K562 (cell line): ENCODE measurements around the gene LAIR2. TPM values are rescaled to one million over a fixed set of nuclear protein-coding genes. Genes with fewer than 3 reads are reported as not detected.

ENCODE experiments used
- ATAC-seq: fragments of 200-7000 bp; cut with Tn5 transposase; 3 replicates; pipeline ENCODE4 v1.9.1; 2020; ENCODE audit warnings: moderate library complexity
- BruUV-seq: library from RNA; stranded (reverse); fragments of 400-500 nt; replicated peaks from 2 replicates; lab custom pipeline; 2021; lab: Mats Ljungman, UMichigan
- CTCF ChIA-PET: fragments of 300-600 bp; formaldehyde crosslinking; extraction: SDS; loops from one replicate; lab custom pipeline; 2021; ENCODE audit warnings: low intra/inter-chr PET ratio; lab: Yijun Ruan, JAX
- POLR2A ChIA-PET: fragments of 300-600, 350-650 bp; sonication (Branson Sonifier 250); formaldehyde crosslinking; extraction: SDS; loops from one replicate; lab custom pipeline; 2021; ENCODE audit warnings: antibody characterized with exemption, inconsistent platforms; lab: Yijun Ruan, JAX
- DNase-seq, 4 experiments: peaks; one replicate each; pipeline versions ENCODE4 v3.0.0 to v3.0.0-alpha.2; 2011 to 2018; ENCODE audit warnings: low spot score in 3 of 4, mixed read lengths in 3 of 4; ENCODE audit errors: extremely low read depth in 1 of 4
- FAIRE-seq: peaks from 2 replicates; lab custom pipeline; 2011; peaks lifted over from hg19 to GRCh38; lab: Jason Lieb, UNC
- H2AFZ ChIP-seq: 2 replicates; pipeline ENCODE4 v1.6.0; 2011; ENCODE audit warnings: low read depth, low read length, control low read depth, inconsistent platforms
- H3K27ac ChIP-seq: fragments of 200-600 bp; 3 replicates; pipeline ENCODE4 v1.8.0; 2011; ENCODE audit warnings: low read depth, mild to moderate bottlenecking, control low read depth, inconsistent platforms, low read length, moderate library complexity, mixed read lengths; ENCODE audit errors: extremely low read depth
- H3K27me3 ChIP-seq, 2 experiments: fragments of 300-600 bp in 1 of 2; 2 replicates in 1 of 2; 3 replicates in 1 of 2; pipeline versions ENCODE4 v1.6.0 to v1.8.0; 2011; ENCODE audit warnings: inconsistent platforms in 2 of 2, low read length in 2 of 2, mild to moderate bottlenecking in 1 of 2, mixed read lengths in 1 of 2, moderate library complexity in 1 of 2; ENCODE audit not compliant: control insufficient read depth in 2 of 2, insufficient read depth in 2 of 2
- H3K36me3 ChIP-seq: fragments of 300-600 bp; 3 replicates; pipeline ENCODE4 v1.8.0; 2011; ENCODE audit warnings: mild to moderate bottlenecking, low read length, inconsistent platforms; ENCODE audit not compliant: control insufficient read depth, insufficient read depth
- H3K4me1 ChIP-seq, 2 experiments: fragments of 200-600 bp in 1 of 2; replicated peaks in 1 of 2; 2 replicates in 1 of 2; 3 replicates in 1 of 2; pipeline versions ENCODE4 v1.5.1 to v1.8.0; 2011; ENCODE audit warnings: inconsistent platforms in 2 of 2, low read length in 2 of 2, mild to moderate bottlenecking in 1 of 2, mixed read lengths in 1 of 2, moderate library complexity in 1 of 2; ENCODE audit not compliant: control insufficient read depth in 2 of 2, insufficient read depth in 2 of 2
- H3K4me2 ChIP-seq: 2 replicates; pipeline ENCODE4 v1.6.1; 2011; ENCODE audit warnings: low read length, control low read depth, inconsistent platforms, mixed read lengths; ENCODE audit not compliant: insufficient read depth
- H3K4me3 ChIP-seq: fragments of 200-600 bp; sonication (generic), shearing (Covaris generic); 2 replicates; pipeline ENCODE4 v1.5.1; 2016; ENCODE audit warnings: control low read depth, inconsistent platforms
- H3K79me2 ChIP-seq: fragments of 200-600 bp; 3 replicates; pipeline ENCODE4 v1.8.0; 2011; ENCODE audit warnings: low read length, inconsistent platforms; ENCODE audit not compliant: control insufficient read depth, insufficient read depth
- H3K9ac ChIP-seq, 2 experiments: 2 replicates each; pipeline versions ENCODE4 v1.6.0 to v1.6.1; 2011; ENCODE audit warnings: low read depth in 2 of 2, low read length in 2 of 2, control low read depth in 1 of 2, inconsistent platforms in 1 of 2, mild to moderate bottlenecking in 1 of 2, mixed read lengths in 1 of 2; ENCODE audit not compliant: insufficient read depth in 1 of 2
- H3K9me1 ChIP-seq: one replicate; pipeline ENCODE4 v1.6.0; 2011; ENCODE audit warnings: inconsistent platforms, mild to moderate bottlenecking, low read length, moderate library complexity; ENCODE audit not compliant: control insufficient read depth, insufficient read depth
- H3K9me3 ChIP-seq: replicated peaks from 2 replicates; pipeline ENCODE4 v1.5.1; 2011; ENCODE audit warnings: low read depth, low read length, inconsistent platforms; ENCODE audit not compliant: control insufficient read depth, insufficient read depth
- H4K20me1 ChIP-seq: replicated peaks from 2 replicates; pipeline ENCODE4 v1.6.1; 2011; ENCODE audit warnings: low read length, inconsistent platforms, mixed read lengths; ENCODE audit not compliant: control insufficient read depth, insufficient read depth
- BHLHE40 ChIP-seq: IDR thresholded peaks from 2 replicates; pipeline ENCODE4 v1.6.1; 2011; ENCODE audit warnings: low read length, improper control_type of control experiment
- GTF2F1 ChIP-seq: IDR thresholded peaks from 2 replicates; pipeline ENCODE4 v1.6.1; 2011; ENCODE audit warnings: low read depth, low read length, improper control_type of control experiment
- KDM2B ChIP-seq: fragments of 250-450 bp; sonication (Bioruptor Pico); IDR thresholded peaks from 2 replicates; pipeline ENCODE4 v1.8.0; 2021; ENCODE audit warnings: mild to moderate bottlenecking, moderate library complexity
- LARP7 ChIP-seq: fragments of 450-650 bp; IDR thresholded peaks from 2 replicates; pipeline ENCODE4 v1.6.1; 2016
- ZNF764 ChIP-seq: fragments of 250-450 bp; sonication (Bioruptor Pico); IDR thresholded peaks from 2 replicates; pipeline ENCODE4 v1.4.0; 2020; ENCODE audit warnings: low read depth, mild to moderate bottlenecking, moderate library complexity
- ZNF780A ChIP-seq: fragments of 250-450 bp; sonication (Bioruptor Pico); IDR thresholded peaks from 2 replicates; pipeline ENCODE4 v1.5.0; 2021; ENCODE audit warnings: mild to moderate bottlenecking
- WGBS: fragments of 100-300 bp; shearing (Covaris generic); methylation state at CpG from one replicate; pipeline ENCODE4 v1.1.6; 2016; ENCODE audit warnings: low coverage, mixed read lengths; ENCODE audit not compliant: insufficient coverage; ENCODE audit errors: missing lambda C conversion rate; 5-methylcytosine and 5-hydroxymethylcytosine counted together
- in situ Hi-C: fragments of 300-500 bp; cut with MboI; formaldehyde crosslinking; loops from 4 replicates; pipeline ENCODE4 v1.15.0; 2018; ENCODE audit warnings: inconsistent platforms, mixed read lengths
- intact Hi-C: fragments of 100-400 bp; cut with micrococcal nuclease; formaldehyde crosslinking; loops from 2 replicates; pipeline ENCODE4 v1.14.2; 2022
- polyA plus RNA-seq, 8 experiments: library from polyadenylated mRNA; depleted of rRNA in 4 of 8; stranded (reverse) in 5 of 8; unstranded in 3 of 8; fragments of >200 nt; fragmentation: Nextera tagmentation in 2 of 8; fragmentation: Illumina TruSeq in 1 of 8; extraction: Ambion mirVana in 2 of 8; extraction: Trizol in 1 of 8; gene quantifications; 2 replicates each; pipeline versions ENCODE4 v1.2.1 to v1.2.3, GENCODE V29; 2011 to 2014; ENCODE audit warnings: inconsistent platforms in 1 of 8, missing spikeins in 1 of 8
- total RNA-seq, 7 experiments: library from RNA; depleted of rRNA in 6 of 7; stranded (reverse); fragments of >200 nt in 6 of 7; fragmentation: Illumina TruSeq in 2 of 7; extraction: Trizol in 2 of 7; gene quantifications; 2 replicates each; pipeline versions ENCODE4 v1.2.1 to v1.2.3, GENCODE V29; 2011 to 2021; ENCODE audit warnings: low replicate concordance in 1 of 7
- TF ChIP-seq, protein P1 (sequence below): fragments of 250-450 bp; sonication (Bioruptor Pico); IDR thresholded peaks from 2 replicates; pipeline ENCODE4 v1.4.0; 2020; ENCODE audit warnings: mild to moderate bottlenecking, moderate library complexity, borderline replicate concordance

The LAIR2 gene
- total and polyA plus RNA-seq, 9 of the 15 experiments (the other 6 are each of a cell fraction or from before 2014, with no cell fraction given), result not detected

DNA sequence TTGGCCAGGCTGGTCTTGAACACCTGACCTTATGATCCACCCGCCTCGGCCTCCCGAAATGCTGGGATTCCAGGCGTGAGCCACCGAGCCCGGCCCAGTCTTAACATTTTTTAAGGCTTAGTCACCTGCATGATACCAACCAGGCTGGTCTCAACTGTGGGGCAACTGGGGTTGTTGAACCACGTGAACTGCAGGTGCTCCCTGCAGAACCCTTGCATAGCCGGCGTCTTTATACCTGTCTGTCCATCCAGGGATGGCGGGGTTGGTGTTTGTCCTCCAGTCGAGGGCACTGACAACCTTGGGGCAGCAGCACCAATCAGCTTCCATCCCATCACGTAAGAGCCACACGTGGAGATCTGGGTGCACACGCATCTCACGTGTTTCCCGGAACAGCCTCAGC is 46.2 kb downstream of the LAIR2 start:
- 1% methylated on average over 16 of the region's 16 CpGs for WGBS
- Histone ChIP-seq H2AFZ (no peak overlapping the region), H4K20me1 (no peaks in the 10 kb centered on the region), H3K4me3 (no peak overlapping the region), H3K79me2 (no peaks in the 10 kb centered on the region), H3K9me1 (no peaks in the 10 kb centered on the region), H3K9ac (0 out of 4 replicates have a peak overlapping the region, but pooled peaks of 1 of the 2 experiments have one; percentile 7), H3K36me3 (no peaks in the 10 kb centered on the region), H3K4me2 (no peak overlapping the region), H3K4me1 (peaks cover 0 to 5% of the 10 kb centered on the region in 2 experiments; a peak in 2 of 5 replicates), H3K9me3 (no peaks in the 10 kb centered on the region), H3K27me3 (peaks cover 25 to 55% of the 10 kb centered on the region in 2 experiments), H3K27ac (no peak overlapping the region)
- intact Hi-C loops (no loop called here), in situ Hi-C loops (no loop called here)
- CTCF ChIA-PET, result no interaction called here
- no peak for TF ChIP-seq KDM2B (CRISPR knock-in tag)
- no peak for TF ChIP-seq ZNF780A (CRISPR knock-in tag)
- TF ChIP-seq GTF2F1, result no peak
- no peak for TF ChIP-seq LARP7
- TF ChIP-seq BHLHE40, result no peak
- TF ChIP-seq ZNF764 (CRISPR knock-in tag), result no peak
- TF ChIP-seq, protein P1, sequence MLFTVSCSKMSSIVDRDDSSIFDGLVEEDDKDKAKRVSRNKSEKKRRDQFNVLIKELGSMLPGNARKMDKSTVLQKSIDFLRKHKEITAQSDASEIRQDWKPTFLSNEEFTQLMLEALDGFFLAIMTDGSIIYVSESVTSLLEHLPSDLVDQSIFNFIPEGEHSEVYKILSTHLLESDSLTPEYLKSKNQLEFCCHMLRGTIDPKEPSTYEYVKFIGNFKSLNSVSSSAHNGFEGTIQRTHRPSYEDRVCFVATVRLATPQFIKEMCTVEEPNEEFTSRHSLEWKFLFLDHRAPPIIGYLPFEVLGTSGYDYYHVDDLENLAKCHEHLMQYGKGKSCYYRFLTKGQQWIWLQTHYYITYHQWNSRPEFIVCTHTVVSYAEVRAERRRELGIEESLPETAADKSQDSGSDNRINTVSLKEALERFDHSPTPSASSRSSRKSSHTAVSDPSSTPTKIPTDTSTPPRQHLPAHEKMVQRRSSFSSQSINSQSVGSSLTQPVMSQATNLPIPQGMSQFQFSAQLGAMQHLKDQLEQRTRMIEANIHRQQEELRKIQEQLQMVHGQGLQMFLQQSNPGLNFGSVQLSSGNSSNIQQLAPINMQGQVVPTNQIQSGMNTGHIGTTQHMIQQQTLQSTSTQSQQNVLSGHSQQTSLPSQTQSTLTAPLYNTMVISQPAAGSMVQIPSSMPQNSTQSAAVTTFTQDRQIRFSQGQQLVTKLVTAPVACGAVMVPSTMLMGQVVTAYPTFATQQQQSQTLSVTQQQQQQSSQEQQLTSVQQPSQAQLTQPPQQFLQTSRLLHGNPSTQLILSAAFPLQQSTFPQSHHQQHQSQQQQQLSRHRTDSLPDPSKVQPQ (CRISPR knock-in tag), result no peak
- FAIRE-seq (no peak), ATAC-seq (no peak), DNase-seq (no peak)
- POLR2A ChIA-PET, result no interaction called here
- no TSS peak for BruUV-seq
